K562 (cell line): ENCODE data around the gene CFAP20. TPM values are rescaled to one million over a fixed set of nuclear protein-coding genes. Genes with fewer than 3 reads are reported as not detected.
A peak's percentile ranks its signal among the peaks of the same experiment; 100 is the strongest.

Experiments
- ATF1 ChIP-seq, 2 experiments: fragments of 450-650 bp in 1 of 2; IDR thresholded peaks; 2 replicates each; pipeline ENCODE4 v1.6.1; 2016; ENCODE audit warnings: missing compliant biosample characterization in 1 of 2, missing genetic modification characterization in 1 of 2
- PML ChIP-seq: IDR thresholded peaks from 2 replicates; pipeline ENCODE4 v1.6.1; 2012; ENCODE audit warnings: low read length, inconsistent platforms
- PRDM10 ChIP-seq: fragments of 450-650 bp; IDR thresholded peaks from 2 replicates; pipeline ENCODE4 v1.6.1; 2018; ENCODE audit not compliant: partially characterized antibody
- SIX5 ChIP-seq, 2 experiments: IDR thresholded peaks; 2 replicates each; pipeline ENCODE4 v1.6.1; 2011; ENCODE audit warnings: low read length in 2 of 2, borderline replicate concordance in 1 of 2, low read depth in 1 of 2, mild to moderate bottlenecking in 1 of 2, moderate library complexity in 1 of 2; ENCODE audit not compliant: insufficient read depth in 1 of 2
- THRA ChIP-seq: fragments of 450-650 bp; IDR thresholded peaks from 2 replicates; pipeline ENCODE4 v1.6.1; 2017; ENCODE audit warnings: mild to moderate bottlenecking, moderate library complexity
- ZNF124 ChIP-seq: sonication (generic); formaldehyde crosslinking; IDR thresholded peaks from 2 replicates; pipeline ENCODE4 v1.8.1; 2022; ENCODE audit warnings: missing genetic modification reagents
- ZNF518B ChIP-seq: fragments of 250-450 bp; sonication (Bioruptor Pico); IDR thresholded peaks from 2 replicates; pipeline ENCODE4 v1.5.0; 2021; ENCODE audit warnings: mild to moderate bottlenecking, moderate library complexity
- ZNF609 ChIP-seq: sonication (generic); formaldehyde crosslinking; IDR thresholded peaks from 2 replicates; pipeline ENCODE4 v1.8.1; 2023; ENCODE audit warnings: missing genetic modification reagents, mild to moderate bottlenecking, borderline replicate concordance
- polyA plus RNA-seq, 8 experiments: library from polyadenylated mRNA; depleted of rRNA in 4 of 8; stranded (reverse) in 5 of 8; unstranded in 3 of 8; fragments of >200 nt; fragmentation: Nextera tagmentation in 2 of 8; fragmentation: Illumina TruSeq in 1 of 8; extraction: Ambion mirVana in 2 of 8; extraction: Trizol in 1 of 8; gene quantifications; 2 replicates each; pipeline versions ENCODE4 v1.2.1 to v1.2.3, GENCODE V29; 2011 to 2014; ENCODE audit warnings: inconsistent platforms in 1 of 8, missing spikeins in 1 of 8
- total RNA-seq, 7 experiments: library from RNA; depleted of rRNA in 6 of 7; stranded (reverse); fragments of >200 nt in 6 of 7; fragmentation: Illumina TruSeq in 2 of 7; extraction: Trizol in 2 of 7; gene quantifications; 2 replicates each; pipeline versions ENCODE4 v1.2.1 to v1.2.3, GENCODE V29; 2011 to 2021; ENCODE audit warnings: low replicate concordance in 1 of 7

The CFAP20 gene
- total and polyA plus RNA-seq, 9 of the 15 experiments (the other 6 are each of a cell fraction or from before 2014, with no cell fraction given) = 20.5 to 90.5 (median 75.3) TPM

GRCh38 chr16:58129097-58129936 lies at the start of gene CFAP20 (continued):
- TF ChIP-seq PRDM10 (peak; percentile 26), THRA (no peak), SIX5 (IDR thresholded peaks at IDR 0.05; ENCODE audit: borderline replicate concordance in 1 of 2, insufficient read depth in 1 of 2, low read depth in 1 of 2, low read length in 2 of 2) (no peak), ZNF518B (CRISPR knock-in tag) (no peak), ZNF124 (CRISPR knock-in tag) (no peak), ZNF609 (CRISPR knock-in tag) (no peak), PML (peak; percentile 43; the same call in 1 of the 2 replicates), ATF1 (CRISPR knock-in tag; IDR thresholded peaks at IDR 0.05) (peak; percentile 61; the same call in 1 of the 2 replicates), ATF1 (tag; IDR thresholded peaks at IDR 0.05) (peak; percentile 99)
